HL-60 (cell line): ENCODE data around the gene KIAA0232.

Experiments used
- DNase-seq, 2 experiments: peaks; one replicate each; pipeline ENCODE4 v3.0.0-alpha.2; 2010 to 2020; ENCODE audit warnings: low read depth in 1 of 2, low spot score in 1 of 2
- H3K27ac ChIP-seq: fragments of 250-450 bp; sonication (Bioruptor Pico); replicated peaks from 2 replicates; pipeline ENCODE4 v1.5.1; 2020; ENCODE audit warnings: mild to moderate bottlenecking, moderate library complexity
- H3K27me3 ChIP-seq: fragments of 250-450 bp; sonication (Bioruptor Pico); 2 replicates; pipeline ENCODE4 v1.5.1; 2021; ENCODE audit warnings: mild to moderate bottlenecking, moderate library complexity; ENCODE audit not compliant: insufficient read depth, poor library complexity, severe bottlenecking
- H3K4me3 ChIP-seq: replicated peaks from 2 replicates; pipeline ENCODE4 v1.5.1; 2011; ENCODE audit warnings: mild to moderate bottlenecking, control low read depth, low read length; ENCODE audit not compliant: insufficient read depth
- CTCF ChIP-seq: IDR thresholded peaks from one replicate; pipeline ENCODE4 v1.5.1; 2011; ENCODE audit warnings: low read length, control low read depth, inconsistent platforms; ENCODE audit not compliant: insufficient read depth
- GABPA ChIP-seq: IDR thresholded peaks from 2 replicates; pipeline ENCODE4 v1.6.1; 2012; ENCODE audit warnings: low read depth
- POLR2AphosphoS5 ChIP-seq: IDR thresholded peaks from 2 replicates; pipeline ENCODE4 v1.6.1; 2012; ENCODE audit warnings: low read depth
- REST ChIP-seq: IDR thresholded peaks from 2 replicates; pipeline ENCODE4 v1.6.1; 2012; ENCODE audit warnings: low read depth; ENCODE audit not compliant: insufficient replicate concordance
- SPI1 ChIP-seq: IDR thresholded peaks from 2 replicates; pipeline ENCODE4 v1.6.1; 2012; ENCODE audit warnings: low read depth, mild to moderate bottlenecking, borderline replicate concordance

Gene KIAA0232

GRCh38 chr4:6751611-6752485 lies 30.7 kb upstream of the KIAA0232 start:
- no peak for TF ChIP-seq CTCF
- TF ChIP-seq GABPA: no peak
- TF ChIP-seq SPI1: no peak
- no peak for TF ChIP-seq POLR2AphosphoS5
- no peak for TF ChIP-seq REST
- DNase-seq: no peak
- Histone ChIP-seq H3K27ac (no peak overlapping the region), H3K4me3 (no peak overlapping the region), H3K27me3 (no peaks in the 10 kb centered on the region)

GRCh38 chr4:6752486-6752829 lies 30.1 kb upstream of the KIAA0232 start:
- peak; percentile 87 for TF ChIP-seq SPI1
- no peak for TF ChIP-seq GABPA
- TF ChIP-seq REST: no peak
- no peak for TF ChIP-seq POLR2AphosphoS5
- Histone ChIP-seq H3K4me3 (no peak overlapping the region), H3K27ac (no peak overlapping the region), H3K27me3 (no peaks in the 10 kb centered on the region)
- peak in 1 of 2 experiments; percentile 49 for DNase-seq

GRCh38 chr4:6753103-6753560 lies 29.4 kb upstream of the KIAA0232 start:
- Histone ChIP-seq H3K27me3 (no peaks in the 10 kb centered on the region), H3K27ac (no peak overlapping the region), H3K4me3 (no peak overlapping the region)
- TF ChIP-seq POLR2AphosphoS5: no peak
- TF ChIP-seq REST: no peak
- no peak for TF ChIP-seq CTCF
- no peak for TF ChIP-seq SPI1
- TF ChIP-seq GABPA: no peak
- no peak for DNase-seq
